Neural crest cell (in vitro differentiated cells): Measurements from ENCODE around the gene CASP10. TPM values are rescaled to one million over a fixed set of nuclear protein-coding genes. Genes with fewer than 3 reads are reported as not detected.

Experiments
- DNase-seq: peaks from one replicate; pipeline ENCODE4 v3.0.0; 2021; ENCODE audit warnings: low read depth, mixed read lengths, low spot score
- H3K27ac Mint-ChIP-seq: one replicate; pipeline ENCODE4 v1.8.0; 2021; ENCODE audit warnings: mild to moderate bottlenecking, mixed read lengths; ENCODE audit not compliant: unreplicated experiment
- H3K27me3 Mint-ChIP-seq: 2 replicates; pipeline ENCODE4 v1.8.0; 2021; ENCODE audit warnings: low read depth, mild to moderate bottlenecking, mixed read lengths
- H3K36me3 Mint-ChIP-seq: 2 replicates; pipeline ENCODE4 v1.8.0; 2021; ENCODE audit warnings: low read depth, mild to moderate bottlenecking, mixed read lengths
- H3K4me1 Mint-ChIP-seq: 2 replicates; pipeline ENCODE4 v1.8.0; 2021; ENCODE audit warnings: mixed read lengths
- H3K4me3 Mint-ChIP-seq: one replicate; pipeline ENCODE4 v1.8.0; 2021; ENCODE audit warnings: mild to moderate bottlenecking, mixed read lengths
- H3K9me3 Mint-ChIP-seq: 2 replicates; pipeline ENCODE4 v1.8.0; 2021; ENCODE audit warnings: mixed read lengths
- CTCF ChIP-seq: fragments of 200-600 bp; sonication (generic); conservative IDR thresholded peaks from 2 replicates; pipeline ENCODE4 v1.5.0; 2021; ENCODE audit warnings: antibody characterized with exemption, mild to moderate bottlenecking
- total RNA-seq: library from RNA; stranded (reverse); gene quantifications from 2 replicates; pipeline ENCODE4 v1.2.1, GENCODE V29; 2021

Gene CASP10
- total RNA-seq, 1 donor from 2014 or later, result not detected

- H3K4me3 Mint-ChIP-seq, result no peak overlapping the region
- H3K9me3 Mint-ChIP-seq, result peaks cover 3% of the 10 kb centered on the region
- no peak for DNase-seq
- H3K27ac Mint-ChIP-seq, result no peak overlapping the region
- peaks cover 41% of the 10 kb centered on the region for H3K4me1 Mint-ChIP-seq
- TF ChIP-seq CTCF, result no peak
- H3K27me3 Mint-ChIP-seq, result no peaks in the 10 kb centered on the region
- no peaks in the 10 kb centered on the region for H3K36me3 Mint-ChIP-seq
These were observed 79.8 kb downstream of the CASP10 start for GRCh38 chr2:201262718-201263117.

GRCh38 chr2:201263779-201264178, 80.8 kb downstream of the CASP10 start:
- no peak overlapping the region for H3K27ac Mint-ChIP-seq
- H3K4me1 Mint-ChIP-seq, result peaks cover 30% of the 10 kb centered on the region
- DNase-seq, result no peak
- H3K9me3 Mint-ChIP-seq, result peaks cover 3% of the 10 kb centered on the region
- H3K36me3 Mint-ChIP-seq, result no peaks in the 10 kb centered on the region
- TF ChIP-seq CTCF, result no peak
- no peak overlapping the region for H3K4me3 Mint-ChIP-seq
- no peaks in the 10 kb centered on the region for H3K27me3 Mint-ChIP-seq

- H3K27me3 Mint-ChIP-seq, result no peaks in the 10 kb centered on the region
- no peak overlapping the region for H3K4me3 Mint-ChIP-seq
- no peak for TF ChIP-seq CTCF
- peaks cover 24% of the 10 kb centered on the region for H3K4me1 Mint-ChIP-seq
- H3K27ac Mint-ChIP-seq, result no peak overlapping the region
- DNase-seq, result no peak
- H3K36me3 Mint-ChIP-seq, result no peaks in the 10 kb centered on the region
- H3K9me3 Mint-ChIP-seq, result peaks cover 3% of the 10 kb centered on the region
These were observed 81.7 kb downstream of the CASP10 start for GRCh38 chr2:201264472-201265173.

GRCh38 chr2:201266629-201267028, 83.7 kb downstream of the CASP10 start:
- H3K9me3 Mint-ChIP-seq, result no peaks in the 10 kb centered on the region
- H3K27ac Mint-ChIP-seq, result no peak overlapping the region

GRCh38 chr2:201267278-201268030, 84.5 kb downstream of the CASP10 start:
- no peak overlapping the region for H3K27ac Mint-ChIP-seq
- no peaks in the 10 kb centered on the region for H3K9me3 Mint-ChIP-seq
- H3K4me1 Mint-ChIP-seq, result peaks cover 10% of the 10 kb centered on the region
- no peak for DNase-seq
- H3K36me3 Mint-ChIP-seq, result no peaks in the 10 kb centered on the region
- H3K27me3 Mint-ChIP-seq, result no peaks in the 10 kb centered on the region
- no peak for TF ChIP-seq CTCF
- no peak overlapping the region for H3K4me3 Mint-ChIP-seq

More at GRCh38 chr2:201266629-201267028, 83.7 kb downstream of the CASP10 start:
- Mint-ChIP-seq H3K4me1 (peaks cover 15% of the 10 kb centered on the region), H3K27me3 (no peaks in the 10 kb centered on the region), H3K36me3 (no peaks in the 10 kb centered on the region), H3K4me3 (no peak overlapping the region)
- TF ChIP-seq CTCF, result no peak
- no peak for DNase-seq
